Tracheal epithelial cell (primary cell): ENCODE measurements around the gene NFAM1. TPM values are rescaled to one million over a fixed set of nuclear protein-coding genes. Genes with fewer than 3 reads are reported as not detected.

Source experiments
- total RNA-seq: library from RNA; depleted of rRNA; stranded (reverse); fragments of >200 nt; gene quantifications from 2 replicates; pipeline ENCODE4 v1.2.1, GENCODE V29; 2014

Gene NFAM1
- under 0.01 TPM in 1 of 2 replicates, not detected in the other for total RNA-seq

GRCh38 chr22:42432020-42432596, at the start of gene NFAM1:
TSS of gene NFAM1 (minus strand) at chr22:42432403. CDS start at chr22:42432357, 46 bp downstream.

Other genes starting within 250 kb of the NFAM1 start
- 44.6 and 51.2 TPM in 2 replicates for gene TCF20, start 161.8 kb downstream of the NFAM1 start, total RNA-seq
- gene RRP7A, start 87.4 kb upstream of the NFAM1 start, total RNA-seq = 36.4 and 52.1 TPM in 2 replicates
- gene SERHL2, start 121.6 kb upstream of the NFAM1 start, total RNA-seq = 0.43 and 8.7 TPM in 2 replicates
- gene POLDIP3, start 182.5 kb upstream of the NFAM1 start, total RNA-seq = 16.1 and 24.1 TPM in 2 replicates
- not detected in 2 replicates for gene ATP5MGL, start 208.2 kb upstream of the NFAM1 start, total RNA-seq
- gene CYB5R3, start 217.0 kb upstream of the NFAM1 start, total RNA-seq = 21.9 and 22.0 TPM in 2 replicates